ENCODE measurements around the gene KRTAP5-4.
"Not testable (repeated sequence)": the region's sequence is repeated elsewhere in the genome, so short reads cannot be mapped to it uniquely, and the experiment has no call there.

KRTAP5-4 gene

DNA sequence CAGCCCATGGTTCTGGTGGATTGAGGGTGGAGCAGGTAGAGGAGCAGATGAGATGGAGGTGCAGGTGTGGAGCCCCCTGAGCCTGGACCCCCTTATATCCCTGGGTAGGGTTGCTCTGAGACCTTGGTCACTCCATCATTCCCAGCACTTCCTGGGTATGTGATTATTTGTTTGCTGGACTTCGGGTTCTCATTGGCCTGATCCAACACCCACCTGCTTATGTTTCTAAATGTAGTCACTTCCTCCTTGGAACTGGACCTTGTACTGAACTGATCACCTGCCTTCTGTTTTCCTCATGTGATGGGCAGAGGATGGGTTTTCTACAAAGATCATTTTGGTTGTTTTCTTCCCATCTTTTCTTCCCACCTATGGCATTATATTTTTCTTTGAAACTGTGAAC lies at the start of gene KRTAP5-4:
TSS of gene KRTAP5-4 (minus strand) at position 53 of the 400 bp plus-strand sequence. CDS start at position 8, 45 bp downstream.
- DNase-seq = no peak

- no peak for DNase-seq
These were observed 49.7 kb upstream of the KRTAP5-4 start for GRCh38 chr11:1671658-1672057.

GRCh38 chr11:1670905-1671371 lies 49.0 kb upstream of the KRTAP5-4 start:
- DNase-seq = peak in 1 of 56 donors; percentile 26

- not testable (repeated sequence) for DNase-seq
These were observed 48.5 kb upstream of the KRTAP5-4 start for GRCh38 chr11:1670457-1670856.

DNA sequence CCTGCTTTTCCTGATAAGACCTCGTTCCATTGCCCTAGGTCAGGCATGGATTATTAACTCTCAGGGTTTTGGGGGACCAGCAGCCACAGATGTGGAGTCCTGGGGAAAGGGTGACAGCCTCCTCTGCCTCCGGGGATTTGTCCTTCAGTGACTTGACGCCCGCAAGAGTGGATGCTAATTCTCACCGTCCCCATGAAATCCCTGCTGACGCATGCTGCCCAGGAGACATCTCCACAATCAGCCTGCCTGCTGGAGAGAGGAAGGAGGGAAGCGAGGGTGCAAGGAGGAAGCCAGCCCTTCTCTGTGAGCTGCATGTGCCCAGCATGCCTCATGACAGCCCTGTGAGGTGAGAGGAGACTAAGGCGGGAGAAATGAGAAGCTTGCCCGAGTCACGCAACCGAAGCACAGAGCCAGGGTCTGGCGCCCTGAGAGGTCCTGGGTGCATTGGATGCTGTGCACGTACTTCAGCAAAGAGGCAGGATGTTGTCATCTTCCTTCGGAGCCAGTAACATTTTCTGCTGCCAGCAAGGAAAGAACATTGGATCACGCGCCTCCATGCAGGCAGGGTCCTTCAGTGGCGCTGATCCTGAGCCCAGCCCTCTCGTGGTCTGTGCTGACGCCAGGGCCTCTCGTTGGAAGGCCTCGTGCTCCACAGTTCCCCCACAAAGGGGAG lies 47.7 kb upstream of the KRTAP5-4 start:
- peak in 25 of 56 donors; percentile 4 to 55 (median 31) for DNase-seq

DNA sequence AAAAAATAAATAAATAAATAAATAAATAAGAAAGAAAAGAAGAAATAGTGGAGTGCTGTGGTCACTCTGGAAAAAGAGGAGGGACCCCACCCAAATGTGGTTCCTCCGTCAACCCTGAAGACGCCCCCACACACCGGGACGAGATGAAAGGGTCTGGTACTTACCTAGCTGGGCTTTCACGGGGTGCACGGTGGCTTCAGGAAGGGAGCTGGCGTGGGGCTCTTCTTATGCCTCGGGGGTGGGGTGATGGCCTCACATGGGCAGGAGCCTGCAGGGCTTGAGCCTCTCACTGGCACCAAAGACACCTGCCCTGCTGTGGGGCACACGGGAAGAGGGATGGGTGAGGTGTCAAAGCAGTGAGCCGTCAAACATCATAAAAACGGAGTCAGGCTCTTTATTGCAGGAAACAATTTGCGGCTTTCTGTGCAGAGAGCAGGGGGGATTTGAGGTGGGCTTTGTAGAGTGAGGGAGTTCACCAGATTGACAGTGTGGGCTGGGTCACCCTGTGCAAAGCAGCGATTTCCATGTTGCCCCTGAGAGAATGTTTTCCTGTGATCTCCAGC lies 47.1 kb upstream of the KRTAP5-4 start:
- DNase-seq = no peak

GRCh38 chr11:1667906-1668305 lies 46.0 kb upstream of the KRTAP5-4 start:
- no peak for DNase-seq

GRCh38 chr11:1667121-1667850 lies 45.3 kb upstream of the KRTAP5-4 start:
- no peak for DNase-seq

DNA sequence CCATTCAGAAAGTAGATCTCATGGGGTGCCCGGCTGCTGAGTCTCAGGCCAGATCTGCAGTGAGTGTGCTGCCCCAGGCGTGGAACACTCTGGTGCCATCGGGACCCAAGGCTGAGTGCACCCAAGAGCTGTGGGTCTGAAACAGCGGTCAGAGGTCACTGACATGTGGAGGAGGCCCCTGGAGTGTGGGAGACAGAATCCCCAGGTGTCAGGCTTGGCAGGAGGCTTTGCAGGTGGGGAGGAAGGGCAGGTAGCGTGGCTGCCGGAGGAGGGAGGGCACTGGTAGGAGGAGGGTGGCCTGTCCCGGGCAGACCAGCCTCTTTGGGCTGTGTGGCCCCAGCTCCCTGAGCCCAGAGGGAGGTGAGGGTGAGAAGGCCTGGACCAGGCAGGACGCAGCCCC lies 43.4 kb upstream of the KRTAP5-4 start:
- DNase-seq = no peak

DNA sequence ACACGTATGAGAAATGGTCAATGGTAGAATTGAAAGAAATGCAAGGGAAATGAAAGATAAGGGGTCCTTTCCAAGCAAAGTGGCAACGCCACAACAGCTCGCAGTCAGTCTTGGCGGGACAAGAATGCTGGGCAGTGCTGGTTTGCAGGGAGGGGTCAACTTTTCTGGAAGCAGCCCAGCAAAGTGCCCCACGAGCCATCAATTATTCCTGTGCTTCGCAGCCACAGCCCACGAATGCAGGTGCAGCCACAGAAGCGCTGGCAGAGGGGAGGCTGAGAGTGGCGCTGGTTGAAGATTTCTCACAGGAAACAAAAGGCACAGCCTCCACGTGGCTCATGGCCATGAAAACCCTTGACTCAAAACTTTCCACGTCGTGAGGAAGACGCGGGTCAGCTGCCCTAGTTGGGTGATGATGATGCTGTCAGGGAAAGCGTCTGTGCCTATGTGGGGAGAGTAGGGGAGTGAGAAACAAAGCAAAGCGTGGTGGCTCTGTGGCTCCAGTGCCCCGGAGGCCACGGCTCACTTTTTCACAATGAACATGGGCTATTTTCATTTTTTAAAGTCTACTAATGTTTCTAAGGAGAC lies 40.9 kb upstream of the KRTAP5-4 start:
- DNase-seq = not testable (repeated sequence)

GRCh38 chr11:1661454-1662269 lies 39.7 kb upstream of the KRTAP5-4 start:
- DNase-seq = not testable (repeated sequence)

DNA sequence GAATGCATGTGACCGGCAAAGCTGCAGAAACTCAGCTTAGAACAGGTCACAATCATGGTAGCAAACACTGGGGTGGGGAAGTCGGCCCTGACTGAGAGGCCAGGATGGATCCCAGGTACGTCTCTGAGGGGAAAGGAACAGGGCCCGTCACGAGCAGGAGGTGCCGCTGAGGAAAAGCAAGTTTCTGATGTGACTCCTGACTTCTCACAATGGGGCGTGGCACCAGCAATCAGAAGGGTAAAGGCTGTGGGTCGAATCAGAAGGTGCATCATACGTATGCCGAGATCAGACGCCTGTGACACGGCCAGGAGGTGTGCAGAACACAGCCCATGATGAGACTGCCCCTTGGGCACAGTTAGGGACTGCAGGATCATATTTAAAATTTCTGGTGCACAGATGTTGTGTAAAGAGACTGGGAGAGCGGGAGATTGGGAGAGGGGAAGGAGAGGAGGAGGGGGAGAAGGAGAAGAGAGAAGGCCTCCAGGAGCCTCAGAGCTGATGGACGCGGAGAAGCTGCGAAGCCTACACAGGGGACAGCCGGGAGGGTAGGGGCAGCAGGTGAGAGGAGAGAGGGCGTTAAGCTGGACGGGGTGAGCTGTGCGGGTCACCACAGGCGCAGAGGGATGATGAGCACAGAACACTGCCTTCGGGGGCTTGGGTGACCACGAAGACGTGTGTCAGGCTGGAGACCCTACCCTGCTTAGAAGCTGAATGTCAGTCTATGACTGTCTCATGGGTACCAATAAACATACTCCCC lies 38.4 kb upstream of the KRTAP5-4 start:
- DNase-seq = no peak

- no peak for DNase-seq
These were observed 37.6 kb upstream of the KRTAP5-4 start for GRCh38 chr11:1659506-1659905.

GRCh38 chr11:1656670-1657069 lies 34.7 kb upstream of the KRTAP5-4 start:
- DNase-seq = no peak

GRCh38 chr11:1656061-1656441 lies 34.1 kb upstream of the KRTAP5-4 start:
- no peak for DNase-seq

DNA sequence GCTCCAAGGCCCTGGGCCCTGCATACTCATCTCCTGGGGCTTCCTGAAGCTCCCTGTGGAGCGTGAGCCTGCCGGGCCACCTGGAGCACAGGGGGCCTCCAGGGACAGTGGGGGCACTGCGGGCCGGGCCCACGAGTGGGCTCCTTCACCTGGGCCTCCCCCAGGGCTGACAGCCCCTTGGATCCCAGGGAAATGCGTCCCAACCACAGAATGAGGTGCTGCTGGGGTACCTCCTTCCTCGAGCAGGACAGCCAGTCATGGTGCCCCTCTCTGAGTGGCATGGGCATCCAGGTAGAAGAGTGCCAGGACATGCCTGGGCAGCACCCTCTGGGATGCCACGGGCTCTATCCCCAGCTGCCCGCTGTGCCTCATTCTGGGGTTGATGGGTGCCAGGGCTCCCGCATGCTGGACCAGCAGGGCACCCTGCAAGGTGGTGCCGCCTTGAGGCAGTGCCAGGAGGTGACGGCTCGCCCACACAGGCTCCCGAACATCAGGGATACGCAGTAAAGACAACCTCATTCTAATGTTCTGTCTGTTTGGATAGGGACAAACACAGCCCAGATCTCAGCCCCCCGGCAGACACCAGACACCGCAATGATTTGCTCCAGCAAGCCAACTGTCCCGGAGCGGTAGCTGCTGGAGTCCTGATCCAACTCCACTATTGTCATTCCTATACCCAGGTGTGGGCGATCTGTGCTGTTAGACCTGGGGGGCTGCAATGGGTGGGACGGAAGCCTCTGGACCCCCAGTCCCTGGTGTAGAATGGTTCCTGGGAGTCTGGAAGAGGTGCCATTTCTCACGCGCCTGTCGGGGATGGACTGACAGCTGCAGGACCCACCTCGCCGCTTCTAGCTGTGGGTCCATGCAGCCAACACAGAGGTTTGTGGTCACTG lies 33.5 kb upstream of the KRTAP5-4 start:
- DNase-seq = no peak

DNA sequence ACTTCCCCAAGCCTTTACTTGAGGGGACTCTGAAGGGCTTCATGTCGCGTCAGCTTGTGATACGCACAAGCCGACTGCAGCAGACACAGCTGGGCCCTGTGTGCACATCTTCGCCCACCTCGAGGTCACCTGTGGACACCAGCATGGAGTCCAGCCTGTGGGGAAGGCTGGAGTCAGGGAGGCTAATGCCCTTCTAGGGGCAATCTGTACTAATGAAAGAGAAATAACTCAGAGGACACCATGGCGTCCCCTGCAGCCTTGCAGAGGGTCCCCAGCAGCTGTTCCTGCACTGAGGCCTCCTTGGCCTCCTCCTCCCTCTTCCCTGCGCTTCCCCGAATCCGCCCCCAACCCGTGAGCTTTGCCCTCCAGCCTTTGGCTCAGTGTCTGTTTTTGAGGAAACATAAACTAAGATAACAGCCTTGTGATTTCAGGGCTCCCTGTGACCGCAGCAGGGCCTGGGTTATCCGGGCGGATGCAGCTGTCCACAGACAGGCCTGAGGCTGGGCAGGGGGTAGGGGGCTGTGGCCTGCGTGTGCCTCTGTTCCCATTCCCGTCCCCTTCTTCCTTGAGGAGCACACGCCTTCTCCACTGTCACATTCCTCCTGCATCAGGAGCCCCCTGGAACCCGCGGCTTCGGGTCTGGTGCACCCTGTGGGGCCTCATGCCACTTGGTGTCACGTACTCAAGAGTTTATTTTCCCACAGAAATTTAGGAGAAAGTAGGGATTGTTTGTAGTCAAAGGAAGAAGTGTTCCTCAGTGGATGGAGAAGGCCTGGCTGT lies 32.6 kb upstream of the KRTAP5-4 start:
- no peak for DNase-seq

DNA sequence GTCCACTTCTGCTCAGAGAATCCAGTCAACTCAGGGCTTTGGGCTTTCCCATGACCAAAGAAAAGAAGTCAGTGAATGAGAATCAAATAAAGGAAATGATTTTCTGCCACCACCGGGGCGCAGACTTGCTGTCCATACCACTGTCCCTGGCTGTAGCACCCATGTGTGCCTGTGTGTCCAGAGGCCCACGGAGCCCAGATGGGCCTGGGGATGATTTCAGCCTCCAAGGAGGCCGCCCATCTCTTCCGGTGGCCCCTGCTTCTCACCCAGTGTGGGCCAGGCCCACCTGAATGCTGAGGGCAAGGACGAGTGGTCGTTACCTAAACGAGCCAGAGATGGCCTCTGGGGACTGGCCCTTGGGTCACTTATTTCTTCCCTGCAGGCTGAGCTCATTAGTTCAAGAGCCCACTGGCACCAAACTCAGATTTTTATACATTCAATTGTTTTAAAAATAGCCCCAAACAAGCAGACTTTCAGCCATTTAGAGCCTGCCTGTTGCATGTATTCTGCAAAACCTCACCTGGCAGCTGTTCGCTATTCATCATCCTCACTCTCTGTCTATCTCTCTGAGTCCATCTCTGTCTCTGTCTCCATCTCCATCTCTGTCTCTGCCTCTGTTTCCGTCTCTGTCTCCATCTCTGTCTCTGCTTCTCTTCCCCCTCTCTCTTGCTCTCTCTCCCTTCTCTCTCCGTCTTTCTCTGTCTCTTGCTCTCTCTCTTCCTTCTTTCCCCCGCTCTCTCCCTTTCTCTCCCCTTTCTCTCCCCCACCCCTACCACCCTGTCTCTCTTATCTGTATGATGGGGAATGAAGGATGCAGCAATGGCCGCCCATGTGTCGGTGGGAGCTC lies 31.8 kb upstream of the KRTAP5-4 start:
- no peak for DNase-seq

All from nucleus accumbens (tissue), 56 donors.